NCI-H2171 treated with DMSO at 0.1 percent for 48 hours (cell line): ENCODE results near the gene SNAP25.
A peak's percentile ranks its signal among the peaks of the same experiment; 100 is the strongest.

Source experiments
- DNase-seq: peaks from one replicate; lab custom pipeline; 2025; lab: John Stamatoyannopoulos, UW

SNAP25 gene

GRCh38 chr20:10332656-10333415 is 114.2 kb downstream of the SNAP25 start:
- DNase-seq = peak; percentile 93

- peak; percentile 66 for DNase-seq
Observed at GRCh38 chr20:10336959-10337729, 118.5 kb downstream of the SNAP25 start.

- no peak for DNase-seq
Observed at GRCh38 chr20:10338426-10339180, 120.0 kb downstream of the SNAP25 start.

GRCh38 chr20:10339609-10340008 is 121.0 kb downstream of the SNAP25 start:
- no peak for DNase-seq

- no peak for DNase-seq
Observed at GRCh38 chr20:10342152-10342551, 123.5 kb downstream of the SNAP25 start.

- no peak for DNase-seq
Observed at GRCh38 chr20:10344953-10345352, 126.3 kb downstream of the SNAP25 start.

GRCh38 chr20:10347086-10347880 is 128.7 kb downstream of the SNAP25 start:
- no peak for DNase-seq

GRCh38 chr20:10349118-10349517 is 130.5 kb downstream of the SNAP25 start:
- DNase-seq = no peak

GRCh38 chr20:10350188-10350842 is 131.7 kb downstream of the SNAP25 start:
- no peak for DNase-seq

- peak; percentile 50 for DNase-seq
Observed at GRCh38 chr20:10352934-10353824, 134.5 kb downstream of the SNAP25 start.

GRCh38 chr20:10356628-10357027 is 138.0 kb downstream of the SNAP25 start:
- no peak for DNase-seq
